Endothelial cell of umbilical vein (primary cell): ENCODE results near the gene TEC. TPM values are rescaled to one million over a fixed set of nuclear protein-coding genes. Genes with fewer than 3 reads are reported as not detected.

ENCODE experiments used
- BruUV-seq: library from RNA; stranded (reverse); fragments of 400-500 nt; replicated peaks from 2 replicates; lab custom pipeline; 2021; lab: Mats Ljungman, UMichigan
- CTCF ChIA-PET: fragments of 300-600, 350-600 bp; sonication (Branson Sonifier 250); formaldehyde crosslinking; loops from one replicate; lab custom pipeline; 2021; ENCODE audit warnings: antibody characterized with exemption, inconsistent platforms; lab: Charles Lee
- POLR2A ChIA-PET: fragments of 300-600, 350-600 bp; sonication (Branson Sonifier 250); formaldehyde crosslinking; loops from one replicate; lab custom pipeline; 2021; ENCODE audit warnings: antibody characterized with exemption, inconsistent platforms; lab: Charles Lee
- DNase-seq: peaks from one replicate; pipeline ENCODE4 v3.0.0-alpha.2; 2011; ENCODE audit warnings: low read depth, low spot score
- FAIRE-seq: peaks from 2 replicates; lab custom pipeline; 2011; peaks lifted over from hg19 to GRCh38; lab: Jason Lieb, UNC
- H2AFZ ChIP-seq: 2 replicates; pipeline ENCODE4 v1.6.0; 2012; ENCODE audit warnings: low read depth, low read length, control low read depth, inconsistent platforms
- H3K27ac ChIP-seq: 2 replicates; pipeline ENCODE4 v1.5.1; 2011; ENCODE audit warnings: low read depth, mild to moderate bottlenecking, control low read depth, low read length, moderate library complexity; ENCODE audit not compliant: insufficient read depth
- H3K27me3 ChIP-seq, 2 experiments: 2 replicates each; pipeline versions ENCODE4 v1.6.0 to v1.6.1; 2011; ENCODE audit warnings: low read length in 2 of 2, mixed read lengths in 1 of 2; ENCODE audit not compliant: control insufficient read depth in 2 of 2, insufficient read depth in 2 of 2
- H3K36me3 ChIP-seq, 2 experiments: 2 replicates in 1 of 2; 3 replicates in 1 of 2; pipeline ENCODE4 v1.5.1; 2011; ENCODE audit warnings: low read length in 2 of 2, mild to moderate bottlenecking in 1 of 2, moderate library complexity in 1 of 2; ENCODE audit not compliant: control insufficient read depth in 2 of 2, insufficient read depth in 2 of 2; ENCODE audit errors: extremely low read depth in 1 of 2
- H3K4me1 ChIP-seq: 3 replicates; pipeline ENCODE4 v1.5.1; 2011; ENCODE audit warnings: mild to moderate bottlenecking, low read length; ENCODE audit not compliant: control insufficient read depth, insufficient read depth; ENCODE audit errors: extremely low read depth
- H3K4me2 ChIP-seq: 2 replicates; pipeline ENCODE4 v1.6.1; 2011; ENCODE audit warnings: low read length, control low read depth, mixed read lengths; ENCODE audit not compliant: insufficient read depth
- H3K4me3 ChIP-seq, 3 experiments: fragments of 200-600 bp in 1 of 3; sonication (generic), shearing (Covaris generic) in 1 of 3; replicated peaks in 1 of 3; 2 replicates each; pipeline ENCODE4 v1.5.1; 2011 to 2016; ENCODE audit warnings: control low read depth in 3 of 3, low read length in 3 of 3, mild to moderate bottlenecking in 2 of 3, inconsistent platforms in 1 of 3, low read depth in 1 of 3, moderate library complexity in 1 of 3; ENCODE audit not compliant: insufficient read depth in 1 of 3
- H3K79me2 ChIP-seq: 2 replicates; pipeline ENCODE4 v1.6.0; 2012; ENCODE audit warnings: low read length, inconsistent platforms; ENCODE audit not compliant: control insufficient read depth, insufficient read depth
- H3K9ac ChIP-seq: replicated peaks from 2 replicates; pipeline ENCODE3; 2011; ENCODE audit warnings: low read length, control low read depth; ENCODE audit not compliant: insufficient read depth; ENCODE audit errors: extremely low read depth
- H3K9me1 ChIP-seq: replicated peaks from 3 replicates; pipeline ENCODE4 v1.6.0; 2011; ENCODE audit warnings: mild to moderate bottlenecking, low read length; ENCODE audit not compliant: control insufficient read depth, insufficient read depth; ENCODE audit errors: extremely low read depth
- H3K9me3 ChIP-seq: replicated peaks from 2 replicates; pipeline ENCODE4 v1.5.1; 2012; ENCODE audit warnings: low read length, inconsistent platforms; ENCODE audit not compliant: control insufficient read depth, insufficient read depth
- H4K20me1 ChIP-seq: replicated peaks from 2 replicates; pipeline ENCODE3; 2011; ENCODE audit warnings: mild to moderate bottlenecking, low read length; ENCODE audit not compliant: control insufficient read depth, insufficient read depth; ENCODE audit errors: extremely low read depth
- EZH2 ChIP-seq: IDR thresholded peaks from 2 replicates; pipeline ENCODE4 v1.6.1; 2012; ENCODE audit warnings: borderline replicate concordance, low read depth, mild to moderate bottlenecking, moderate library complexity, low read length, inconsistent platforms; ENCODE audit not compliant: severe bottlenecking
- FOS ChIP-seq: IDR thresholded peaks from 2 replicates; pipeline ENCODE4 v1.6.1; 2011; ENCODE audit warnings: mild to moderate bottlenecking, low read length, moderate library complexity, borderline replicate concordance; ENCODE audit not compliant: insufficient read depth
- GATA2 ChIP-seq: IDR thresholded peaks from 2 replicates; pipeline ENCODE4 v1.7.0; 2011; ENCODE audit warnings: low read depth, mild to moderate bottlenecking, moderate library complexity, mixed read lengths, low read length; ENCODE audit not compliant: insufficient read length, insufficient read depth
- JUN ChIP-seq: IDR thresholded peaks from 2 replicates; pipeline ENCODE4 v1.6.1; 2011; ENCODE audit warnings: borderline replicate concordance, low read depth; ENCODE audit not compliant: insufficient read length, insufficient read depth
- MYC ChIP-seq: IDR thresholded peaks from one replicate; pipeline ENCODE4 v1.6.1; 2011; ENCODE audit warnings: mild to moderate bottlenecking, low read depth, low read length
- POLR2A ChIP-seq: IDR thresholded peaks from 2 replicates; pipeline ENCODE4 v1.6.1; 2012; ENCODE audit warnings: low read depth, mild to moderate bottlenecking, control low read depth, low read length
- POLR2AphosphoS5 ChIP-seq: IDR thresholded peaks from 2 replicates; pipeline ENCODE4 v1.6.1; 2012; ENCODE audit warnings: low read depth, mild to moderate bottlenecking, control low read depth, low read length, moderate library complexity; ENCODE audit not compliant: insufficient read depth
- dilution Hi-C: fragments of 300-500 bp; cut with MboI; formaldehyde crosslinking; loops from one replicate; pipeline ENCODE4 v1.15.0; 2019; ENCODE audit warnings: low sequenced_read_pairs; ENCODE audit not compliant: extremely low pct_ligation_motif_present
- intact Hi-C: fragments of 100-400 bp; cut with micrococcal nuclease; formaldehyde crosslinking; loops from one replicate; pipeline ENCODE4 v1.10.0; 2022
- polyA plus RNA-seq, 4 experiments: library from polyadenylated mRNA; depleted of rRNA in 3 of 4; stranded (reverse) in 3 of 4; unstranded in 1 of 4; fragments of >200 nt; gene quantifications; 2 replicates each; pipeline versions ENCODE4 v1.2.1 to v1.2.3, GENCODE V29; 2011 to 2012; ENCODE audit warnings: missing spikeins in 1 of 4
- total RNA-seq: library from RNA; stranded (reverse); gene quantifications from 2 replicates; pipeline ENCODE4 v1.2.3, GENCODE V29; 2021
- TF ChIP-seq, protein P1 (sequence below), 2 donors: IDR thresholded peaks; 1 replicate in 1 of 2; 2 replicates in 1 of 2; pipeline ENCODE4 v1.5.1; 2011; ENCODE audit warnings: low read length in 2 of 2, mild to moderate bottlenecking in 2 of 2, moderate library complexity in 2 of 2, control low read depth in 1 of 2, inconsistent platforms in 1 of 2, low read depth in 1 of 2; ENCODE audit not compliant: insufficient read depth in 1 of 2; ENCODE audit errors: extremely low read depth in 1 of 2
- TF ChIP-seq, protein P2 (sequence below): IDR thresholded peaks from 2 replicates; pipeline ENCODE4 v1.6.1; 2011; ENCODE audit not compliant: insufficient read depth, insufficient read length

TEC gene
- total and polyA plus RNA-seq, 2 donors (not counting 3 experiments of a cell fraction or from before 2014, with no cell fraction given), result 0.08 to 0.86 TPM

DNA sequence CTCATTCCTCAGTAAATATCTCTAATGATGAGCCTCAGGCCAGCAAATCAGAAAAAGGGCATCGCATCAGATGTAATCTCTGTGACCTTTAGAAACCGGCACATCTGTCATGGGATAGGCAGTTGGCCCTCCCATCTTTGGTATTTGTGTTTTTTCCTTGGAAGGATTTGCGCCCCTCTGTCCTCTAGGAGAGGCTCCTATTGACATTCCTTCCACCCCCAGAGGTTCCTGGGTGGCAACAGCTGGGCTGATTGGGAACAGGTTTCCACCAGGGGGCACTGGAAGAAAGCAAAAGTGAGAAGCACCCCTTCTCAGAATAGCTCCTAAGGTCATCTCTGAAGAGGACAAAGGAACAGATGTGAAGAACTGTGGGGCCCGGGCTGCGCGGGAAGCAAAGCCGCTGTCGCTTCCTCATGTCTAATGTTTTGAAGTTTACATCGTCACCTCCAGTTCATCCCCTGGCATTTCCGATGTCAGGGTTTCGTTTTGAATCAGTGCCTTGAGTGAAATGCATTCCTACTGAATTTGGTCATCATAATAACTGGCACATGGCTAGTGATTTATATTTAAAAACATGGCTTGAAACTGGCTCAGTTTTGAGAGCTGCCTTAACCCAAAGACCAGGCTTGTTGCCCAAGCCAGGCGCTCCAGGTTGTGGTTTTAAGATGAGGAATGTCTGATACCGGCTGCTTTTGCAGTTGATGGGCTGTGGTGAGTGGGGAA lies 141.8 kb downstream of the TEC start:
- peak overlapping the region; percentile 88 for H3K27ac ChIP-seq
- H3K4me3 ChIP-seq, result peak overlapping the region in 1 of 3 experiments; percentile 2
- H2AFZ ChIP-seq, result peak overlapping the region; percentile 45
- TSS peak; percentile 76 for BruUV-seq
- H3K79me2 ChIP-seq, result no peaks in the 10 kb centered on the region
- H3K36me3 ChIP-seq, result no peaks in the 10 kb centered on the region
- dilution Hi-C loops (no loop called here), intact Hi-C loops (loop anchor here (1.0 to 2.0 kb wide), 5 partner anchors 12 to 418 kb away; partner anchors contain the start of gene SLAIN2)
- H3K4me1 ChIP-seq, result peaks cover 19% of the 10 kb centered on the region
- H3K9ac ChIP-seq, result peak overlapping the region; percentile 59
- no peaks in the 10 kb centered on the region for H3K9me3 ChIP-seq
- CTCF ChIA-PET, result interaction anchor here (0.7 to 4.1 kb wide), 23 partner anchors 8 to 440 kb away, joined by 3 to 58 read pairs (median 6); partner anchors contain the start of gene NFXL1
- FAIRE-seq (peak; percentile 98), DNase-seq (peak; percentile 95)
- H3K4me2 ChIP-seq, result peak overlapping the region; percentile 50
- H3K9me1 ChIP-seq, result no peaks in the 10 kb centered on the region
- H3K27me3 ChIP-seq, result no peaks in the 10 kb centered on the region
- H4K20me1 ChIP-seq, result no peaks in the 10 kb centered on the region
- TF ChIP-seq FOS (peak; percentile 78), JUN (peak; percentile 94), MYC (no peak), POLR2AphosphoS5 (peak; percentile 92), EZH2 (no peak), POLR2A (peak; percentile 33), GATA2 (peak; percentile 75)
- TF ChIP-seq, protein P1, sequence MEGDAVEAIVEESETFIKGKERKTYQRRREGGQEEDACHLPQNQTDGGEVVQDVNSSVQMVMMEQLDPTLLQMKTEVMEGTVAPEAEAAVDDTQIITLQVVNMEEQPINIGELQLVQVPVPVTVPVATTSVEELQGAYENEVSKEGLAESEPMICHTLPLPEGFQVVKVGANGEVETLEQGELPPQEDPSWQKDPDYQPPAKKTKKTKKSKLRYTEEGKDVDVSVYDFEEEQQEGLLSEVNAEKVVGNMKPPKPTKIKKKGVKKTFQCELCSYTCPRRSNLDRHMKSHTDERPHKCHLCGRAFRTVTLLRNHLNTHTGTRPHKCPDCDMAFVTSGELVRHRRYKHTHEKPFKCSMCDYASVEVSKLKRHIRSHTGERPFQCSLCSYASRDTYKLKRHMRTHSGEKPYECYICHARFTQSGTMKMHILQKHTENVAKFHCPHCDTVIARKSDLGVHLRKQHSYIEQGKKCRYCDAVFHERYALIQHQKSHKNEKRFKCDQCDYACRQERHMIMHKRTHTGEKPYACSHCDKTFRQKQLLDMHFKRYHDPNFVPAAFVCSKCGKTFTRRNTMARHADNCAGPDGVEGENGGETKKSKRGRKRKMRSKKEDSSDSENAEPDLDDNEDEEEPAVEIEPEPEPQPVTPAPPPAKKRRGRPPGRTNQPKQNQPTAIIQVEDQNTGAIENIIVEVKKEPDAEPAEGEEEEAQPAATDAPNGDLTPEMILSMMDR (IDR thresholded peaks at IDR 0.05; ENCODE audit: extremely low read depth in 1 of 2, insufficient read depth in 1 of 2, low read depth in 1 of 2, low read length in 2 of 2), result peak; percentile 55 to 58
- TF ChIP-seq, protein P2, sequence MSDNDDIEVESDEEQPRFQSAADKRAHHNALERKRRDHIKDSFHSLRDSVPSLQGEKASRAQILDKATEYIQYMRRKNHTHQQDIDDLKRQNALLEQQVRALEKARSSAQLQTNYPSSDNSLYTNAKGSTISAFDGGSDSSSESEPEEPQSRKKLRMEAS, result peak; percentile 27
- POLR2A ChIA-PET, result no interaction called here
